ENCODE measurements around the gene RNU7-1. TPM values are rescaled to one million over a fixed set of nuclear protein-coding genes. Genes with fewer than 3 reads are reported as not detected.

The RNU7-1 gene
- total and polyA plus RNA-seq, 9 of the 15 experiments (the other 6 are each of a cell fraction or from before 2014, with no cell fraction given): not detected

DNA sequence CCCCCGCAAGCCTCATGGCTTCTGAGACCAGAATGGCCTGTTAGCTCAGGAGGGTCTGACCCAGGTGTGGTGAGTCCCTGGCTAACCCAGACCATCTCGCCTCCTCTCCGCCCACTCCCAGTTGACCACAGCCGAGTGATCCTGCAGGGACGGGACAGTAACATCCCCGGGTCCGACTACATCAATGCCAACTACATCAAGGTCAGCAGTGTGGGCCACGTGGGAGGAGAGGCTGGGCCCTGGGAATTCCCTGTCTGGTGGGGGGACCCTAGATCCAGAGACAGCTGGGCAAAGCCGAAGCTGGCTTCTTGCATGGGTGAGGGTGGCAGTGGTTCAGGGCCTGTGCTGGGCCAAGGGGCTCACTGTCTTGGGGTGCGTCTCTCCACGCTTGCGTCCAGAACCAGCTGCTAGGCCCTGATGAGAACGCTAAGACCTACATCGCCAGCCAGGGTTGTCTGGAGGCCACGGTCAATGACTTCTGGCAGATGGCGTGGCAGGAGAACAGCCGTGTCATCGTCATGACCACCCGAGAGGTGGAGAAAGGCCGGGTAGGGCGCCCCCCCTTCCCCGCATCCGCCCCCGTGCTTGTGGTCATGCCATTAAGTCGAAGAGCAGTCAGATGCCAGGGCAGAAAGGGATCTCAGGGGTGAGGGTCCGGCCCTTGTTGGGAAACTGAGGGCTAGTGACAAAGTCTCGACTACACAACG, 12.6 kb downstream of the RNU7-1 start:
- Histone ChIP-seq H3K9me3 (replicated peaks; ENCODE audit: control insufficient read depth, insufficient read depth, low read depth, low read length) (no peaks in the 10 kb centered on the region), H3K27ac (ENCODE audit: extremely low read depth, low read depth, low read length) (no peak overlapping the region), H3K79me2 (ENCODE audit: control insufficient read depth, insufficient read depth, low read length) (peaks cover 5% of the 10 kb centered on the region; the same call in 2 of the 3 replicates), H2AFZ (ENCODE audit: low read depth, low read length) (no peak overlapping the region), H3K4me2 (ENCODE audit: insufficient read depth, low read length) (no peak overlapping the region), H3K4me3 (no peak overlapping the region), H3K9ac (ENCODE audit: insufficient read depth in 1 of 2, low read depth in 2 of 2, low read length in 2 of 2) (peak overlapping the region in 1 of 2 experiments; percentile 17; a peak in 2 of 4 replicates), H4K20me1 (replicated peaks; ENCODE audit: control insufficient read depth, insufficient read depth, low read length) (no peaks in the 10 kb centered on the region), H3K4me1 (replicated peaks in 1 of 2; ENCODE audit: control insufficient read depth in 2 of 2, insufficient read depth in 2 of 2, low read length in 2 of 2) (peaks cover 16 to 67% of the 10 kb centered on the region in 2 experiments), H3K36me3 (ENCODE audit: control insufficient read depth, insufficient read depth, low read length) (no peaks in the 10 kb centered on the region), H3K27me3 (ENCODE audit: control insufficient read depth in 2 of 2, insufficient read depth in 2 of 2, low read length in 2 of 2) (no peaks in the 10 kb centered on the region), H3K9me1 (ENCODE audit: control insufficient read depth, insufficient read depth, low read length) (no peaks in the 10 kb centered on the region)
- ATAC-seq: no peak
- in situ Hi-C loops (cut with MboI): no loop called here
- intact Hi-C loops (cut with micrococcal nuclease): no loop called here
- no peak for DNase-seq (ENCODE audit: extremely low read depth in 1 of 4, low spot score in 3 of 4)
- WGBS (ENCODE audit: insufficient coverage, low coverage, missing lambda C conversion rate): 73% methylated on average over 15 of the region's 28 CpGs
- CTCF ChIA-PET (ENCODE audit: low intra/inter-chr PET ratio): interaction anchor here (0.5 kb wide), 1 partner anchor 71 kb away, joined by 7 read pairs; no protein-coding TSS in a partner anchor
- BruUV-seq (replicated peaks): no TSS peak
- POLR2A ChIA-PET: interaction anchor here (0.9 to 8.0 kb wide), 2 partner anchors 9 to 11 kb away, joined by 3 to 98 read pairs; partner anchors contain the start of genes C12orf57 and RNU7-1
- FAIRE-seq: no peak
- TF ChIP-seq NELFE (IDR thresholded peaks at IDR 0.05; ENCODE audit: insufficient read depth, insufficient read length): no peak
- TF ChIP-seq GMEB1 (CRISPR knock-in tag; IDR thresholded peaks at IDR 0.05): no peak
- TF ChIP-seq MEIS2 (IDR thresholded peaks at IDR 0.05; ENCODE audit: partially characterized antibody): no peak
- no peak for TF ChIP-seq KLF1 (tag; IDR thresholded peaks at IDR 0.05)
- TF ChIP-seq NCOA6 (IDR thresholded peaks at IDR 0.05): no peak
- TF ChIP-seq BACH1 (tag; IDR thresholded peaks at IDR 0.05): no peak
- no peak for TF ChIP-seq DPF2 (IDR thresholded peaks at IDR 0.05)
- TF ChIP-seq ATF7 (IDR thresholded peaks at IDR 0.05): no peak
- TF ChIP-seq CAMTA2 (CRISPR knock-in tag; conservative IDR thresholded peaks at IDR 0.05): no peak
- no peak for TF ChIP-seq ZNF347 (CRISPR knock-in tag; IDR thresholded peaks at IDR 0.05; ENCODE audit: low read depth)
- no peak for TF ChIP-seq ZNF175 (CRISPR knock-in tag; IDR thresholded peaks at IDR 0.05; ENCODE audit: low read depth)
- no peak for TF ChIP-seq HDAC1 (IDR thresholded peaks at IDR 0.05)
- TF ChIP-seq NFIC (IDR thresholded peaks at IDR 0.05): no peak
- no peak for TF ChIP-seq EHMT2 (IDR thresholded peaks at IDR 0.05)
- TF ChIP-seq ZNF592 (IDR thresholded peaks at IDR 0.05): no peak
- TF ChIP-seq, protein P1, sequence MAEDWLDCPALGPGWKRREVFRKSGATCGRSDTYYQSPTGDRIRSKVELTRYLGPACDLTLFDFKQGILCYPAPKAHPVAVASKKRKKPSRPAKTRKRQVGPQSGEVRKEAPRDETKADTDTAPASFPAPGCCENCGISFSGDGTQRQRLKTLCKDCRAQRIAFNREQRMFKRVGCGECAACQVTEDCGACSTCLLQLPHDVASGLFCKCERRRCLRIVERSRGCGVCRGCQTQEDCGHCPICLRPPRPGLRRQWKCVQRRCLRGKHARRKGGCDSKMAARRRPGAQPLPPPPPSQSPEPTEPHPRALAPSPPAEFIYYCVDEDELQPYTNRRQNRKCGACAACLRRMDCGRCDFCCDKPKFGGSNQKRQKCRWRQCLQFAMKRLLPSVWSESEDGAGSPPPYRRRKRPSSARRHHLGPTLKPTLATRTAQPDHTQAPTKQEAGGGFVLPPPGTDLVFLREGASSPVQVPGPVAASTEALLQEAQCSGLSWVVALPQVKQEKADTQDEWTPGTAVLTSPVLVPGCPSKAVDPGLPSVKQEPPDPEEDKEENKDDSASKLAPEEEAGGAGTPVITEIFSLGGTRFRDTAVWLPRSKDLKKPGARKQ (CRISPR knock-in tag; IDR thresholded peaks at IDR 0.05): no peak

Data from K562 (cell line).